Endothelial cell (in vitro differentiated cells): Measurements from ENCODE around the gene SIRT2. TPM values are rescaled to one million over a fixed set of nuclear protein-coding genes. Genes with fewer than 3 reads are reported as not detected.

Experiments used
- DNase-seq: peaks from one replicate; pipeline ENCODE4 v3.0.0; 2021; ENCODE audit warnings: low spot score
- H3K27ac Mint-ChIP-seq: one replicate; pipeline ENCODE4 v1.8.0; 2021; ENCODE audit warnings: mixed read lengths, inconsistent platforms; ENCODE audit not compliant: unreplicated experiment
- H3K27me3 Mint-ChIP-seq: one replicate; pipeline ENCODE4 v1.8.0; 2021; ENCODE audit warnings: mild to moderate bottlenecking, moderate library complexity, mixed read lengths, inconsistent platforms; ENCODE audit not compliant: unreplicated experiment
- H3K36me3 Mint-ChIP-seq: one replicate; pipeline ENCODE4 v1.8.0; 2021; ENCODE audit warnings: mild to moderate bottlenecking, low read depth, mixed read lengths, inconsistent platforms; ENCODE audit not compliant: unreplicated experiment
- H3K4me1 Mint-ChIP-seq: one replicate; pipeline ENCODE4 v1.8.0; 2021; ENCODE audit warnings: mild to moderate bottlenecking, mixed read lengths, inconsistent platforms; ENCODE audit not compliant: unreplicated experiment
- H3K4me3 Mint-ChIP-seq: one replicate; pipeline ENCODE4 v1.8.0; 2021; ENCODE audit warnings: mild to moderate bottlenecking, mixed read lengths, inconsistent platforms; ENCODE audit not compliant: unreplicated experiment
- H3K9me3 Mint-ChIP-seq: one replicate; pipeline ENCODE4 v1.8.0; 2021; ENCODE audit warnings: mixed read lengths, inconsistent platforms; ENCODE audit not compliant: unreplicated experiment
- CTCF ChIP-seq: fragments of 200-600 bp; sonication (generic); IDR thresholded peaks from one replicate; pipeline ENCODE4 v1.5.0; 2021; ENCODE audit warnings: antibody characterized with exemption; ENCODE audit not compliant: unreplicated experiment
- total RNA-seq: library from RNA; stranded (reverse); fragmentation: NEBNext Ultra II Directional; extraction: Animal tissue kit (Norgen Biotek cat#: 25700); gene quantifications from one replicate; pipeline ENCODE4 v1.2.1, GENCODE V29; 2021; ENCODE audit not compliant: unreplicated experiment

SIRT2 gene
- total RNA-seq, 1 donor from 2014 or later: 45.9 TPM

- no peak for TF ChIP-seq CTCF
- Mint-ChIP-seq H3K27me3 (peaks cover 1% of the 10 kb centered on the region), H3K9me3 (no peaks in the 10 kb centered on the region), H3K4me3 (no peak overlapping the region), H3K36me3 (peaks cover 20% of the 10 kb centered on the region), H3K4me1 (peaks cover 10% of the 10 kb centered on the region), H3K27ac (no peak overlapping the region)
- DNase-seq: no peak
Observed at GRCh38 chr19:38905620-38906019, 6.2 kb upstream of the SIRT2 start.

DNA sequence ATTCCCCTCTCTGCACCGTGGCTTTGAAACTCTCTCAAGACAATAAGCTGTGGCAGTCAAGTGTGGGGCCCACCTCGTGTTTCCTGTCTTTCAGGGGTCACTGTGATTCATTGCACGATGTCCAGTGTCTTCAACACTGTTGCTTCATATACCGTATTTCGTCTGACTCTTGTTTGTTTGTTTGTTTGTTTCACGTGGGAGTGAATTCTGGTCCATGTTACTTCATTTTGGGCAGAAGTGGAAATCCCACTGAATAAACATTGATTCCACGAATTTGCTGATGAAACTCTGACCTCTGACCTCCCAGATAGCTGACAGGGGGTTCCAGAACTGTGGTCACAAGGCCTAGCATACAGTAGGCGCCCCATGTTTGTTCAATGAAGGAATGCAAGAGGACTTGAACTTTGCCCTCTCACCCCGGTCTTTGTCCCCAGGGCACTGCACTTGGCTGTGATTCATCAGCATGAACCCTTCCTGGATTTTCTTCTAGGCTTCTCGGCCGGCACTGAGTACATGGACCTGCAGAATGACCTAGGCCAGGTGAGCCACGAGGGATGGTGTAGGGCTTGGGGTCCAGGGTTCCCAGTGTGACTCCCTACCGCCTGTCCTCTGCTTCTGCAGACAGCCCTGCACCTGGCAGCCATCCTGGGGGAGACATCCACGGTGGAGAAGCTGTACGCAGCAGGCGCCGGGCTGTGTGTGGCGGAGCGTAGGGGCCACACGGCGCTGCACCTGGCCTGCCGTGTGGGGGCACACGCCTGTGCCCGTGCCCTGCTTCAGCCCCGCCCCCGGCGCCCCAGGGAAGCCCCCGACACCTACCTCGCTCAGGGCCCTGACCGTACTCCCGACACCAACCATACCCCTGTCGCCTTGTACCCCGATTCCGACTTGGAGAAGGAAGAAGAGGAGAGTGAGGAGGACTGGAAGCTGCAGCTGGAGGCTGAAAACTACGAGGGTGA, 5.4 kb upstream of the SIRT2 start:
- no peak for DNase-seq
- no peak for TF ChIP-seq CTCF

DNA sequence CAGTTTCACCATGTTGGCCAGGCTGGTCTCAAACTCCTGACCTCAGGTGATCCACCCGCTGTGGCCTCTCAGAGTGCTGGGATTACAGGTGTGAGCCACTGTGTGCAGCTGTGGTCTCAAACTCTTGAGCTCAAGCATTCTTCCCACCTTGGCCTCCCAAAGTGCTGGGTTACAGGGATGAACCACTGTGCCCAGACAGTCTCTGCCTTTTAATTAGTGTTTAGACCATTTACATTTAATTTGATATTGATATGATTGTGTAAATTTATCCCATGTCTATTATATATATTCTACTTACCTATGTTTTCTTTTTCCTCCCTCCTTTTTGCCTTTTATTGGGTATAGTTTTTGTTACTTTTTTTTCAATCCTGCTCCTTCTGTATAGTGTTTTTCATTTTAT, 2.3 kb upstream of the SIRT2 start:
- H3K36me3 Mint-ChIP-seq: peaks cover 12% of the 10 kb centered on the region
- H3K4me3 Mint-ChIP-seq: no peak overlapping the region
- no peak overlapping the region for H3K27ac Mint-ChIP-seq
- DNase-seq: no peak
- H3K27me3 Mint-ChIP-seq: peaks cover 7% of the 10 kb centered on the region
- TF ChIP-seq CTCF: no peak
- no peaks in the 10 kb centered on the region for H3K9me3 Mint-ChIP-seq
- peaks cover 18% of the 10 kb centered on the region for H3K4me1 Mint-ChIP-seq

More for the DNA sequence above, 5.4 kb upstream of the SIRT2 start:
- H3K27ac Mint-ChIP-seq: no peak overlapping the region
- no peak overlapping the region for H3K4me3 Mint-ChIP-seq
- peaks cover 3% of the 10 kb centered on the region for H3K27me3 Mint-ChIP-seq
- peaks cover 10% of the 10 kb centered on the region for H3K4me1 Mint-ChIP-seq
- H3K9me3 Mint-ChIP-seq: no peaks in the 10 kb centered on the region
- H3K36me3 Mint-ChIP-seq: peaks cover 19% of the 10 kb centered on the region

DNA sequence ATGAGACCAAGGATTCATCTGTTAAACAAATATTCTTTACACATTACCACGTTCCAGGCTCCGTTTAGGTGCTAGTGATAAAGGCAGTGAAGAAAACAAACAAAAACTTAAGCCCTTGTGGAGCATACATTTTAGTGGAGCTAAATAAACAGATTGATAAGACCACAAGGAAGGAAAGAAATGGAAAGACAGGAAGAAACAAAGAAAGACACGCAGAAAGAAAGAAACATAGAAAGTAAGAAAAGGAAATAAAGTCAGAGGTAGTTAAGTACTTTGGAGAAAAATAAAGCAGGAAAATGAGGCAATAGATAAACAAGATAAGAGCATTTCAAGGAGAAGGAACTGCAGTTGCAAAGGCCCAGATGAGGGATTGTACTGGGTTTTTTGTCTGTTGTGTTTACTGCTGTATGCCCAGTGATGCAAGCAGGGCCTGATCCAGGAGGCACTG, 1.3 kb upstream of the SIRT2 start:
- peak overlapping the region; percentile 80 for H3K4me3 Mint-ChIP-seq
- H3K9me3 Mint-ChIP-seq: no peaks in the 10 kb centered on the region
- DNase-seq: no peak
- H3K27ac Mint-ChIP-seq: peak overlapping the region; percentile 97
- TF ChIP-seq CTCF: no peak
- H3K36me3 Mint-ChIP-seq: peaks cover 10% of the 10 kb centered on the region
- peaks cover 18% of the 10 kb centered on the region for H3K4me1 Mint-ChIP-seq
- H3K27me3 Mint-ChIP-seq: peaks cover 7% of the 10 kb centered on the region

DNA sequence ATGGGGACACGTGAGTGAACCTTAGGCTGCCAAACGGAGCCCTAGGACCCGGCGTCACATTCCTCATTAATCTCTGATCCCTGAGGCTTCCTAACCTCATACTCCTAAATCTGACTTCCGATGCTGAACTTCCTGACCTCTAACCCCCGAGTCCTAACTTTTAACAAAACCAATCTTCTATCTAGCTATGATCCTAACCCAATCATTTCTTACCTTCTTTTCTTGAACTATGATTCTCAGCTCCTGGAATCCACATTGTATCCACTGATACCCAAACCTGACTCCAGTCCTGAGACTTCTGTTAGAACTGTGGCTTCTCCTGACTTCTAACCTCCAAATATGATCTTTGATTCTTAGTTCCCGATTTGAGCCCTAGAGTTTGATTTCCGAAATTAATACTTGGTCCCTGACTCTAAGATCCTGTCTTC, 798 bp upstream of the SIRT2 start:
- Mint-ChIP-seq H3K9me3 (no peaks in the 10 kb centered on the region), H3K4me1 (peaks cover 18% of the 10 kb centered on the region)

More for the DNA sequence above, 798 bp upstream of the SIRT2 start:
- peaks cover 7% of the 10 kb centered on the region for H3K27me3 Mint-ChIP-seq
- peak overlapping the region; percentile 89 for H3K4me3 Mint-ChIP-seq
- DNase-seq: no peak
- H3K36me3 Mint-ChIP-seq: peaks cover 6% of the 10 kb centered on the region
- peak overlapping the region; percentile 97 for H3K27ac Mint-ChIP-seq
- TF ChIP-seq CTCF: no peak
